PC-3 (cell line): ENCODE data around the gene SERPINA6. TPM values are rescaled to one million over a fixed set of nuclear protein-coding genes. Genes with fewer than 3 reads are reported as not detected.

Experiments
- ATAC-seq: fragments of 200-7000 bp; cut with Tn5 transposase; 2 replicates; pipeline ENCODE4 v1.9.1; 2020; ENCODE audit warnings: mild to moderate bottlenecking, moderate library complexity
- BruUV-seq: library from RNA; stranded (reverse); fragments of 400-500 nt; replicated peaks from 2 replicates; lab custom pipeline; 2021; lab: Mats Ljungman, UMichigan
- CTCF ChIA-PET: fragments of 300-600 bp; sonication (Branson Sonifier 250); formaldehyde crosslinking; loops from one replicate; lab custom pipeline; 2022; ENCODE audit warnings: antibody characterized with exemption; lab: Charles Lee
- POLR2A ChIA-PET: fragments of 300-600 bp; sonication (Branson Sonifier 250); formaldehyde crosslinking; loops from one replicate; lab custom pipeline; 2022; ENCODE audit warnings: antibody characterized with exemption; ENCODE audit not compliant: unreplicated experiment; lab: Charles Lee
- DNase-seq: peaks from one replicate; pipeline ENCODE4 v3.0.0-alpha.2; 2015
- H2AFZ ChIP-seq: fragments of 300-600 bp; sonication (generic); 2 replicates; pipeline ENCODE4 v1.6.0; 2016; ENCODE audit warnings: antibody characterized with exemption, low read length
- H3F3A ChIP-seq: fragments of 300-600 bp; sonication (generic); one replicate; pipeline ENCODE4 v1.6.0; 2017; ENCODE audit warnings: antibody characterized with exemption, low read length, control low read depth, mild to moderate bottlenecking; ENCODE audit not compliant: unreplicated experiment
- H3K27ac ChIP-seq: fragments of 300-600 bp; sonication (generic); 2 replicates; pipeline ENCODE4 v1.5.1; 2016; ENCODE audit warnings: mild to moderate bottlenecking, low read length
- H3K27me3 ChIP-seq: fragments of 300-600 bp; sonication (generic); 2 replicates; pipeline ENCODE4 v1.6.1; 2016; ENCODE audit warnings: low read length, mixed read lengths
- H3K36me3 ChIP-seq: fragments of 300-600 bp; sonication (generic); 2 replicates; pipeline ENCODE4 v1.6.1; 2016; ENCODE audit warnings: low read depth, mixed run types, low read length, mixed read lengths
- H3K4me1 ChIP-seq: fragments of 300-600 bp; sonication (generic); 2 replicates; pipeline ENCODE4 v1.5.1; 2016; ENCODE audit warnings: low read length; ENCODE audit not compliant: insufficient read depth
- H3K4me2 ChIP-seq: fragments of 300-600 bp; sonication (generic); 2 replicates; pipeline ENCODE4 v1.6.0; 2016; ENCODE audit warnings: low read length
- H3K4me3 ChIP-seq: fragments of 300-600 bp; sonication (generic); 2 replicates; pipeline ENCODE4 v1.5.1; 2016; ENCODE audit warnings: mild to moderate bottlenecking, low read length, mixed read lengths
- H3K79me2 ChIP-seq: fragments of 300-600 bp; sonication (generic); 2 replicates; pipeline ENCODE4 v1.6.1; 2017; ENCODE audit warnings: low read length, mixed read lengths
- H3K9ac ChIP-seq: fragments of 300-600 bp; sonication (generic); 2 replicates; pipeline ENCODE4 v1.6.0; 2016; ENCODE audit warnings: mild to moderate bottlenecking, low read length
- H3K9me2 ChIP-seq: fragments of 300-600 bp; sonication (generic); replicated peaks from 2 replicates; pipeline ENCODE4 v1.6.1; 2016; ENCODE audit warnings: mixed run types, low read length, mixed read lengths
- H3K9me3 ChIP-seq: fragments of 300-600 bp; sonication (generic); 2 replicates; pipeline ENCODE4 v1.6.1; 2016; ENCODE audit warnings: low read length, mixed read lengths
- H4K20me1 ChIP-seq: fragments of 300-600 bp; sonication (generic); 2 replicates; pipeline ENCODE4 v1.6.1; 2016; ENCODE audit warnings: low read length, mixed read lengths
- EZH2 ChIP-seq: fragments of 300-600 bp; sonication (generic); IDR thresholded peaks from one replicate; pipeline ENCODE4 v1.6.1; 2017; ENCODE audit warnings: antibody characterized with exemption, mild to moderate bottlenecking, low read length; ENCODE audit not compliant: unreplicated experiment
- EZH2phosphoT487 ChIP-seq: fragments of 300-600 bp; sonication (generic); IDR thresholded peaks from 2 replicates; pipeline ENCODE4 v1.6.1; 2018; ENCODE audit warnings: mild to moderate bottlenecking, antibody characterized with exemption, low read length, borderline replicate concordance
- intact Hi-C: fragments of 100-400 bp; cut with micrococcal nuclease; formaldehyde crosslinking; loops from 2 replicates; pipeline ENCODE4 v1.9.0; 2023
- total RNA-seq: library from RNA; depleted of rRNA; stranded (reverse); fragments of >200 nt; gene quantifications from 2 replicates; pipeline ENCODE4 v1.2.3, GENCODE V29; 2014
- TF ChIP-seq, protein P1 (sequence below): fragments of 300-600 bp; sonication (generic); conservative IDR thresholded peaks from 2 replicates; pipeline ENCODE4 v1.5.1; 2017; ENCODE audit warnings: antibody characterized with exemption, low read depth, mild to moderate bottlenecking, low read length

Gene SERPINA6
- total RNA-seq, 1 experiment from 2014 or later: not detected

DNA sequence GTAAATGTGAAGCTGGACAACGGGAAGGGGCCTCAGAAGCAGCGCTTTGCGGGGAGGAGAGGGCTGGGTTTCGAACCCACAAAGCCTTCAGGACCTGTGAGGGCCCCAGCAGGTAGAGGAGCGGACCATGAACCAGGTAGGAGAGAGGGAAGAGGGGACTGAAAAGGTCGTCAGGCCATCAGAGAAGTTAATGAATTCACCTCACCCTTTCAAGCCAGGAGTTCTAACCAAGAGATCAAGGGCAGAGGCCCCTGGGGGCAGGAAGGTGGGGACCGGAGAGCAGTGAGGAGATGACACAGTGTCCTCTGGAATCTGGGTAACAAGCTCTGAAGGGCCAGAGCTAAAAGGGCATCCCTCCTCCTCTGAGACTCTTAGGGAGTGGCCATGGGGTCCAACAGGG, 45.8 kb upstream of the SERPINA6 start:
- Histone ChIP-seq H3K27ac (no peak overlapping the region), H3K4me3 (no peak overlapping the region), H3K4me1 (peaks cover 1% of the 10 kb centered on the region; the same call in 1 of the 2 replicates), H3K79me2 (no peaks in the 10 kb centered on the region), H4K20me1 (no peaks in the 10 kb centered on the region), H3K9ac (no peak overlapping the region), H3K4me2 (no peak overlapping the region), H3K27me3 (no peaks in the 10 kb centered on the region; the same call in 1 of the 2 replicates), H3K36me3 (no peaks in the 10 kb centered on the region), H3K9me3 (no peaks in the 10 kb centered on the region), H2AFZ (no peak overlapping the region), H3F3A (no peaks in the 10 kb centered on the region), H3K9me2 (no peaks in the 10 kb centered on the region)
- POLR2A ChIA-PET: no interaction called here
- CTCF ChIA-PET: no interaction called here
- TF ChIP-seq, protein P1, sequence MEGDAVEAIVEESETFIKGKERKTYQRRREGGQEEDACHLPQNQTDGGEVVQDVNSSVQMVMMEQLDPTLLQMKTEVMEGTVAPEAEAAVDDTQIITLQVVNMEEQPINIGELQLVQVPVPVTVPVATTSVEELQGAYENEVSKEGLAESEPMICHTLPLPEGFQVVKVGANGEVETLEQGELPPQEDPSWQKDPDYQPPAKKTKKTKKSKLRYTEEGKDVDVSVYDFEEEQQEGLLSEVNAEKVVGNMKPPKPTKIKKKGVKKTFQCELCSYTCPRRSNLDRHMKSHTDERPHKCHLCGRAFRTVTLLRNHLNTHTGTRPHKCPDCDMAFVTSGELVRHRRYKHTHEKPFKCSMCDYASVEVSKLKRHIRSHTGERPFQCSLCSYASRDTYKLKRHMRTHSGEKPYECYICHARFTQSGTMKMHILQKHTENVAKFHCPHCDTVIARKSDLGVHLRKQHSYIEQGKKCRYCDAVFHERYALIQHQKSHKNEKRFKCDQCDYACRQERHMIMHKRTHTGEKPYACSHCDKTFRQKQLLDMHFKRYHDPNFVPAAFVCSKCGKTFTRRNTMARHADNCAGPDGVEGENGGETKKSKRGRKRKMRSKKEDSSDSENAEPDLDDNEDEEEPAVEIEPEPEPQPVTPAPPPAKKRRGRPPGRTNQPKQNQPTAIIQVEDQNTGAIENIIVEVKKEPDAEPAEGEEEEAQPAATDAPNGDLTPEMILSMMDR: no peak
- TF ChIP-seq EZH2phosphoT487 (no peak), EZH2 (no peak)
- intact Hi-C loops: no loop called here
- DNase-seq: no peak
- ATAC-seq: no peak
- no TSS peak for BruUV-seq

DNA sequence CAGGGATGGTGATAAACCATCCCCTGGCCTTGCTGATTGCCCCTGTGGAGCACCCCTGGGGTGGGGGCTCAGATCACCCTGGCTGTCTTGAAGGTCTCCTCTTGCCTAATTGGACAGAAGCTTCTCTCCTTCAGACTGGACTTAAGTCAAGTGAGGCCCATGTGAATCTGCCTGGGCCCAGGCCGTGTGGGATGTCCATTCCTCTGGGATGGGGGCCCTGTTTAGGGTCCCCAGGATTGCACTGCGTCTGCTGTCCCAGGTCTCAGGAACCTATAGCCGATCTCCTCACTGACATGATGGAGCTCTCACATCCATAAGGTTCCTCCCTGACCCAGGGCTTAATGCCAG, 45.1 kb upstream of the SERPINA6 start:
- Histone ChIP-seq H3K9me3 (no peaks in the 10 kb centered on the region), H3K4me1 (no peaks in the 10 kb centered on the region), H3K9me2 (no peaks in the 10 kb centered on the region), H3K27me3 (no peaks in the 10 kb centered on the region; the same call in 1 of the 2 replicates), H3K79me2 (no peaks in the 10 kb centered on the region), H2AFZ (no peak overlapping the region), H3F3A (no peaks in the 10 kb centered on the region), H3K36me3 (no peaks in the 10 kb centered on the region), H3K27ac (no peak overlapping the region), H3K4me3 (no peak overlapping the region), H3K4me2 (no peak overlapping the region), H4K20me1 (no peaks in the 10 kb centered on the region), H3K9ac (no peak overlapping the region)
- intact Hi-C loops: no loop called here
- ChIA-PET CTCF (no interaction called here), POLR2A (no interaction called here)
- TF ChIP-seq EZH2 (no peak), EZH2phosphoT487 (no peak)
- TF ChIP-seq, protein P1: no peak
- ATAC-seq (no peak), DNase-seq (no peak)
- no TSS peak for BruUV-seq

DNA sequence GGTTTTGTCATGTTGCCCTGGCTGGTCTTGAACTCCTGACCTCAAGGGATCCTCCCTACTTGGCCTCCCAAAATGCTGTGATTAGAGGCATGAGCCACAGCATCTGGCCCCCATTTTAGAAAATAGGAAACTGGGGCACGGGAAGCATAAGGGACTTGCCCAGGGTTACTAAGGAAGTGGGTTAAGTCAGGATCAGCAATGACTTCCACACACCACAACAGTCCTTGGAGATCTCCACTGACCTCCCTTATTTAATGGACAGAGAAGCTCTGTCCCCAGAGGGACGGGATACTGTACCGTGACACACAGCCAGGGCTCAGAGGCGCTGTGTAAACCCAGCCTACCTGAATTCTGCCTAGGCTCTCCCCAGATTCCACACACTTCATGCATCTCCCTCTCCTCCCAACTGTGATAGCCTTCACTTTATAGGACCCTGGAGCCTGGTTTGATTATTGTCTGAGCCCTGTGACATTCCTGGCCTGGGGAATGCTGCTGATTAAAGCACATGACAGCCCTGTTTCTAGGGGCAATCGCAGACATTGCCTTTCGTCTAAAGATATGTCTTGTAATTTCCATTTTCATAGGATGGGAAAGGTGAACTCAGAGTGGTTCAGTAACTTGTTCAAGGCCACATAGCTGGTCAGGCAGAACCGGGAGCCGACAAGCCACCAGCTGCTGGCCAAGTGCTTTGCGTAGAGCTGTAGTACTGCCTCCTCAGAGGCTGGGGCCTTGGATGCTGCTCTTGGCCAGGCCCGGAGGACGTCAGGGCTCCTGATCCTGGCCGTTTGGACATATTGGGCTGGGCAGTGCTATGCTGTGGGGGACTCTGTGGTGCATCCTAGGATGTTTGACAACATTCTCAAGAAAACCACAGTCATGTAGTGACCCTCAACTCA, 44.5 kb upstream of the SERPINA6 start:
- Histone ChIP-seq H3K36me3 (no peaks in the 10 kb centered on the region), H3K4me2 (no peak overlapping the region), H2AFZ (no peak overlapping the region), H3K79me2 (no peaks in the 10 kb centered on the region), H3K4me3 (no peak overlapping the region), H3K9me3 (no peaks in the 10 kb centered on the region), H3K27me3 (no peaks in the 10 kb centered on the region; the same call in 1 of the 2 replicates), H3K9ac (no peak overlapping the region), H3F3A (no peaks in the 10 kb centered on the region), H4K20me1 (no peaks in the 10 kb centered on the region), H3K9me2 (no peaks in the 10 kb centered on the region), H3K4me1 (no peaks in the 10 kb centered on the region), H3K27ac (no peak overlapping the region)
- ChIA-PET CTCF (no interaction called here), POLR2A (no interaction called here)
- intact Hi-C loops: no loop called here
- TF ChIP-seq EZH2phosphoT487 (no peak), EZH2 (no peak)
- no TSS peak for BruUV-seq
- no peak for DNase-seq
- ATAC-seq: no peak
